ENCODE data around the gene MS4A6E.

DNA sequence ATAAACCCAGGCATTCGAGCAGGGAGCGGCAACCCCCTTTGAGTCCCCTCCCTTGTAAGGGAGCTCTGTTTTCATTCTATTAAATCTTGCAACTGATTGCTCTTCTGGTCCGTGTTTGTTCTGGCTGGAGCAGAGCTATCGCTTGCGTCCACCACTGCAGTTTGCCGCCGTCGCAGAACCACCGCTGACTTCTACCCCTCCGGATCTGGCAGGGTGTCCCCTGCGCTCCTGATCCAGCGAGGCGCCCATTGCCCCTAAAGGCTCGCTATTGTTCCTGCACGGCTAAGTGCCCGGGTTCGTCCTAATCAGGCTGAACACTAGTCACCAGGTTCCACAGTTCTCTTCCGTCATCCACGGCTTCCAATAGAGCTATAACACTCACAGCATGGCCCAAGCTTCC, 40.8 kb downstream of the MS4A6E start:
- TF ChIP-seq POLR2AphosphoS5 (IDR thresholded peaks at IDR 0.05; ENCODE audit: low read depth, low read length) (no peak), SIN3A (IDR thresholded peaks at IDR 0.05; ENCODE audit: borderline replicate concordance, insufficient read depth, low read length) (no peak)
- TF ChIP-seq, protein P1, sequence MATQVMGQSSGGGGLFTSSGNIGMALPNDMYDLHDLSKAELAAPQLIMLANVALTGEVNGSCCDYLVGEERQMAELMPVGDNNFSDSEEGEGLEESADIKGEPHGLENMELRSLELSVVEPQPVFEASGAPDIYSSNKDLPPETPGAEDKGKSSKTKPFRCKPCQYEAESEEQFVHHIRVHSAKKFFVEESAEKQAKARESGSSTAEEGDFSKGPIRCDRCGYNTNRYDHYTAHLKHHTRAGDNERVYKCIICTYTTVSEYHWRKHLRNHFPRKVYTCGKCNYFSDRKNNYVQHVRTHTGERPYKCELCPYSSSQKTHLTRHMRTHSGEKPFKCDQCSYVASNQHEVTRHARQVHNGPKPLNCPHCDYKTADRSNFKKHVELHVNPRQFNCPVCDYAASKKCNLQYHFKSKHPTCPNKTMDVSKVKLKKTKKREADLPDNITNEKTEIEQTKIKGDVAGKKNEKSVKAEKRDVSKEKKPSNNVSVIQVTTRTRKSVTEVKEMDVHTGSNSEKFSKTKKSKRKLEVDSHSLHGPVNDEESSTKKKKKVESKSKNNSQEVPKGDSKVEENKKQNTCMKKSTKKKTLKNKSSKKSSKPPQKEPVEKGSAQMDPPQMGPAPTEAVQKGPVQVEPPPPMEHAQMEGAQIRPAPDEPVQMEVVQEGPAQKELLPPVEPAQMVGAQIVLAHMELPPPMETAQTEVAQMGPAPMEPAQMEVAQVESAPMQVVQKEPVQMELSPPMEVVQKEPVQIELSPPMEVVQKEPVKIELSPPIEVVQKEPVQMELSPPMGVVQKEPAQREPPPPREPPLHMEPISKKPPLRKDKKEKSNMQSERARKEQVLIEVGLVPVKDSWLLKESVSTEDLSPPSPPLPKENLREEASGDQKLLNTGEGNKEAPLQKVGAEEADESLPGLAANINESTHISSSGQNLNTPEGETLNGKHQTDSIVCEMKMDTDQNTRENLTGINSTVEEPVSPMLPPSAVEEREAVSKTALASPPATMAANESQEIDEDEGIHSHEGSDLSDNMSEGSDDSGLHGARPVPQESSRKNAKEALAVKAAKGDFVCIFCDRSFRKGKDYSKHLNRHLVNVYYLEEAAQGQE (IDR thresholded peaks at IDR 0.05; ENCODE audit: insufficient read depth in 1 of 2, low read depth in 2 of 2, low read length in 2 of 2): no peak

All from PFSK-1 (cell line).